HG03097 (cell line): ENCODE measurements around the gene MYG1.
A peak's percentile ranks its signal among the peaks of the same experiment; 100 is the strongest.

Experiments used
- ATAC-seq: cut with Tn5 transposase; IDR thresholded peaks from one replicate; pipeline ENCODE4 v1.9.1; 2021; ENCODE audit not compliant: unreplicated experiment, low FRiP score

The MYG1 gene

GRCh38 chr12:53299454-53300180 is at the start of gene MYG1:
TSS of gene MYG1 (plus strand) at chr12:53299695. CDS start at chr12:53299738, 43 bp downstream.
- ATAC-seq = peak; percentile 70

- peak; percentile 58 for ATAC-seq
Measured at GRCh38 chr12:53251477-53252348, 47.8 kb upstream of the MYG1 start.

- peak; percentile 4 for ATAC-seq
Measured at GRCh38 chr12:53252349-53252916, 47.1 kb upstream of the MYG1 start.

- no peak for ATAC-seq
Measured at GRCh38 chr12:53253298-53253697, 46.2 kb upstream of the MYG1 start.

GRCh38 chr12:53254816-53255545 is 44.5 kb upstream of the MYG1 start:
- no peak for ATAC-seq

- ATAC-seq = no peak
Measured at GRCh38 chr12:53255996-53256395, 43.5 kb upstream of the MYG1 start.

GRCh38 chr12:53258541-53259539 is 40.7 kb upstream of the MYG1 start:
- no peak for ATAC-seq

- ATAC-seq = no peak
Measured at GRCh38 chr12:53259891-53260290, 39.6 kb upstream of the MYG1 start.

- no peak for ATAC-seq
Measured at GRCh38 chr12:53265783-53266182, 33.7 kb upstream of the MYG1 start.

- no peak for ATAC-seq
Measured at GRCh38 chr12:53267306-53267998, 32.0 kb upstream of the MYG1 start.

GRCh38 chr12:53267999-53268629 is 31.4 kb upstream of the MYG1 start, which contains the start of gene ESPL1:
TSS of gene ESPL1 (plus strand) at chr12:53268299. CDS start at chr12:53268767, 468 bp downstream.
- peak; percentile 76 for ATAC-seq

- ATAC-seq = no peak
Measured at GRCh38 chr12:53268630-53269562, 30.6 kb upstream of the MYG1 start.

GRCh38 chr12:53274445-53274844 is 25.1 kb upstream of the MYG1 start:
- ATAC-seq = no peak

- no peak for ATAC-seq
Measured at GRCh38 chr12:53276511-53276910, 23.0 kb upstream of the MYG1 start.

GRCh38 chr12:53277981-53278380 is 21.5 kb upstream of the MYG1 start:
- no peak for ATAC-seq

GRCh38 chr12:53279283-53279869 is 20.1 kb upstream of the MYG1 start:
- no peak for ATAC-seq
